HepG2 (cell line): Measurements from ENCODE around the gene ESRRG. TPM values are rescaled to one million over a fixed set of nuclear protein-coding genes. Genes with fewer than 3 reads are reported as not detected.

Experiments used
- ATAC-seq: fragments of 200-7000 bp; cut with Tn5 transposase; 3 replicates; pipeline ENCODE4 v1.9.1; 2020; ENCODE audit warnings: mild to moderate bottlenecking, moderate library complexity
- BruUV-seq: library from RNA; stranded (reverse); fragments of 400-500 nt; replicated peaks from 2 replicates; lab custom pipeline; 2021; lab: Mats Ljungman, UMichigan
- CTCF ChIA-PET: fragments of 300-600 bp; formaldehyde crosslinking; extraction: SDS; loops from one replicate; lab custom pipeline; 2021; ENCODE audit warnings: low total read pairs, inconsistent platforms, low intra/inter-chr PET ratio; lab: Yijun Ruan, JAX
- POLR2A ChIA-PET: fragments of 350-600 bp; sonication (Branson Sonifier 250); formaldehyde crosslinking; loops from one replicate; lab custom pipeline; 2020; ENCODE audit warnings: antibody characterized with exemption, inconsistent platforms; lab: Yijun Ruan, JAX
- DNase-seq: peaks from one replicate; pipeline ENCODE4 v3.0.0-alpha.2; 2015; ENCODE audit warnings: low spot score
- FAIRE-seq: peaks from 3 replicates; lab custom pipeline; 2011; peaks lifted over from hg19 to GRCh38; lab: Jason Lieb, UNC
- H2AFZ ChIP-seq: one replicate; pipeline ENCODE4 v1.6.1; 2011; ENCODE audit warnings: low read length, inconsistent platforms
- H3K27ac ChIP-seq: fragments of 300-600 bp; 3 replicates; pipeline ENCODE4 v1.8.0; 2011; ENCODE audit warnings: mixed run types, mild to moderate bottlenecking, mixed read lengths, low read length, inconsistent platforms; ENCODE audit not compliant: insufficient read depth; ENCODE audit errors: extremely low read length
- H3K27me3 ChIP-seq, 2 experiments: fragments of 200-600 bp in 1 of 2; 2 replicates in 1 of 2; 3 replicates in 1 of 2; pipeline versions ENCODE4 v1.6.0 to v1.8.0; 2011; ENCODE audit warnings: low read length in 2 of 2, mild to moderate bottlenecking in 2 of 2, moderate library complexity in 2 of 2, inconsistent platforms in 1 of 2; ENCODE audit not compliant: insufficient read depth in 2 of 2, control insufficient read depth in 1 of 2
- H3K36me3 ChIP-seq, 2 experiments: fragments of 200-600 bp in 1 of 2; replicated peaks in 1 of 2; 2 replicates in 1 of 2; 3 replicates in 1 of 2; pipeline versions ENCODE4 v1.5.1 to v1.8.0; 2011; ENCODE audit warnings: low read length in 2 of 2, inconsistent platforms in 1 of 2; ENCODE audit not compliant: insufficient read depth in 2 of 2, control insufficient read depth in 1 of 2
- H3K4me1 ChIP-seq: 2 replicates; pipeline ENCODE4 v1.5.1; 2012; ENCODE audit warnings: low read length, inconsistent platforms; ENCODE audit not compliant: insufficient read depth
- H3K4me2 ChIP-seq: 2 replicates; pipeline ENCODE4 v1.6.0; 2011; ENCODE audit warnings: low read depth, low read length, inconsistent platforms
- H3K4me3 ChIP-seq, 3 experiments: fragments of 200-600 bp in 1 of 3; sonication (generic), shearing (Covaris generic) in 1 of 3; replicated peaks in 1 of 3; 2 replicates each; pipeline ENCODE4 v1.5.1; 2011 to 2016; ENCODE audit warnings: low read length in 3 of 3, inconsistent platforms in 2 of 3, low read depth in 2 of 3, mild to moderate bottlenecking in 2 of 3, control low read depth in 1 of 3, mixed read lengths in 1 of 3; ENCODE audit not compliant: insufficient read depth in 1 of 3
- H3K79me2 ChIP-seq: one replicate; pipeline ENCODE4 v1.6.1; 2011; ENCODE audit warnings: low read length, inconsistent platforms; ENCODE audit not compliant: insufficient read depth
- H3K9ac ChIP-seq: 2 replicates; pipeline ENCODE4 v1.6.0; 2011; ENCODE audit warnings: mild to moderate bottlenecking, low read depth, low read length, inconsistent platforms; ENCODE audit not compliant: insufficient read depth
- H3K9me3 ChIP-seq: 2 replicates; pipeline ENCODE4 v1.5.1; 2012; ENCODE audit warnings: mild to moderate bottlenecking, low read length
- H4K20me1 ChIP-seq: 2 replicates; pipeline ENCODE4 v1.6.0; 2011; ENCODE audit warnings: inconsistent platforms, mild to moderate bottlenecking, low read length, moderate library complexity; ENCODE audit not compliant: insufficient read depth
- CBX2 ChIP-seq, 2 experiments: fragments of 200-600 bp in 1 of 2; sonication (generic); formaldehyde crosslinking in 1 of 2; IDR thresholded peaks; 2 replicates each; pipeline versions ENCODE4 v1.7.0 to v1.8.1; 2018 to 2022; ENCODE audit warnings: low read depth in 2 of 2, low read length in 1 of 2, mild to moderate bottlenecking in 1 of 2, missing genetic modification reagents in 1 of 2
- HDAC1 ChIP-seq: sonication (generic); formaldehyde crosslinking; IDR thresholded peaks from 2 replicates; pipeline ENCODE4 v1.5.1; 2020; ENCODE audit warnings: mild to moderate bottlenecking, missing genetic modification reagents
- MTF1 ChIP-seq: sonication (generic); formaldehyde crosslinking; IDR thresholded peaks from 2 replicates; pipeline ENCODE4 v1.5.0; 2020; ENCODE audit warnings: missing genetic modification reagents
- PTBP1 ChIP-seq: fragments of 200-400 bp; formaldehyde crosslinking; IDR thresholded peaks from 2 replicates; pipeline ENCODE4 v1.6.1; 2018; ENCODE audit warnings: low read length, low read depth; ENCODE audit not compliant: poor library complexity, severe bottlenecking
- REPIN1 ChIP-seq: sonication (generic); formaldehyde crosslinking; IDR thresholded peaks from 2 replicates; pipeline ENCODE4 v1.8.0; 2022; ENCODE audit warnings: missing genetic modification reagents, low read depth, mild to moderate bottlenecking, borderline replicate concordance
- SALL1 ChIP-seq: sonication (generic); formaldehyde crosslinking; IDR thresholded peaks from 2 replicates; pipeline ENCODE4 v1.8.0; 2022; ENCODE audit warnings: mild to moderate bottlenecking, missing genetic modification reagents
- SYNCRIP ChIP-seq: fragments of 200-400 bp; formaldehyde crosslinking; IDR thresholded peaks from 2 replicates; pipeline ENCODE4 v1.6.1; 2018; ENCODE audit warnings: mild to moderate bottlenecking, low read depth, low read length; ENCODE audit not compliant: insufficient read depth
- U2AF2 ChIP-seq: fragments of 200-400 bp; formaldehyde crosslinking; IDR thresholded peaks from 2 replicates; pipeline ENCODE4 v1.6.1; 2017; ENCODE audit warnings: low read depth, mild to moderate bottlenecking, low read length
- ZBTB7B ChIP-seq: sonication (generic); formaldehyde crosslinking; IDR thresholded peaks from 2 replicates; pipeline ENCODE4 v1.4.0; 2020; ENCODE audit warnings: missing genetic modification reagents
- ZNF326 ChIP-seq: sonication (generic); formaldehyde crosslinking; IDR thresholded peaks from 2 replicates; pipeline ENCODE4 v1.4.0; 2020; ENCODE audit warnings: missing genetic modification reagents, borderline replicate concordance
- ZNF7 ChIP-seq: IDR thresholded peaks from 2 replicates; pipeline ENCODE4 v1.6.1; 2016; ENCODE audit warnings: missing biosample characterization, missing genetic modification reagents
- WGBS: methylation state at CpG from one replicate; pipeline ENCODE4 v1.1.6; 2017; ENCODE audit warnings: low lambda C conversion rate; 5-methylcytosine and 5-hydroxymethylcytosine counted together
- in situ Hi-C: cut with HindIII; loops from 2 replicates; pipeline ENCODE4 v1.10.0; 2017; ENCODE audit warnings: low pct_unique_long_range_greater_than_20kb; ENCODE audit not compliant: extremely low pct_ligation_motif_present
- intact Hi-C: fragments of 100-400 bp; cut with micrococcal nuclease; formaldehyde crosslinking; loops from one replicate; pipeline ENCODE4 v1.10.0; 2022; ENCODE audit not compliant: unreplicated experiment
- polyA plus RNA-seq, 8 experiments: library from polyadenylated mRNA; depleted of rRNA in 3 of 8; stranded (reverse) in 7 of 8; unstranded in 1 of 8; fragments of >200 nt; fragmentation: Illumina TruSeq in 4 of 8; extraction: Trizol in 4 of 8; gene quantifications; 2 replicates each; pipeline versions ENCODE4 v1.2.1 to v1.2.3, GENCODE V29; 2011 to 2016; ENCODE audit warnings: low read depth in 4 of 8, missing spikeins in 1 of 8, mixed read lengths in 1 of 8; ENCODE audit not compliant: insufficient read depth in 1 of 8
- total RNA-seq, 5 experiments: library from RNA; depleted of rRNA; stranded (reverse); fragments of >200 nt; fragmentation: Illumina TruSeq; extraction: Trizol; gene quantifications; 2 replicates each; pipeline ENCODE4 v1.2.3, GENCODE V29; 2016; ENCODE audit warnings: low read depth in 1 of 5

ESRRG gene
- total and polyA plus RNA-seq, 2 of the 13 experiments (the other 11 are each of a cell fraction or from before 2014, with no cell fraction given): not detected

DNA sequence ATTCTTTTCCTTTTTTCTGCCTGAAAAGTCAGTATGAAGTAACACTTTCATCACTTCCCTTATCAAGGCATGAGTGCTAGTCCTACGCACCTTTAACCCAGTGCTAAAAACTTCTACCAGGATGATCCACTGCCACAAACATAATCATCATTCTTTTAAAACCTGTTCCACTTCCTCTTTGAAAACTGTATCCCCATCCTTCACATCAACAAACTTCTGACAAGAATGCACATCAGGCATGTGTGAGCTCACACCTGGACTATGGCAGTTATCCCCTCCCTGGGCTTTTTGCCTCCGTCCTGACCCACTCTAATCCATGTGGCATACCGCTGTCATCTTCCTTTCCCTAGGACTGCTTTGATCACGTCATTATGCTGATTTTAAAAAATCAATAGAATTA, 70.2 kb downstream of the ESRRG start:
- H3K27ac ChIP-seq: no peak overlapping the region
- TF ChIP-seq HDAC1: no peak
- no peak for TF ChIP-seq REPIN1 (CRISPR knock-in tag)
- TF ChIP-seq CBX2 (IDR thresholded peaks at IDR 0.05; ENCODE audit: low read depth, low read length): no peak
- no peak for TF ChIP-seq CBX2 (CRISPR knock-in tag; IDR thresholded peaks at IDR 0.05; ENCODE audit: low read depth)
- TF ChIP-seq ZNF7 (CRISPR knock-in tag): no peak
- no peak for TF ChIP-seq MTF1
- TF ChIP-seq PTBP1: no peak
- no peak for TF ChIP-seq U2AF2
- TF ChIP-seq SYNCRIP: no peak
- TF ChIP-seq ZNF326 (CRISPR knock-in tag): no peak
- no peak for TF ChIP-seq ZBTB7B
- TF ChIP-seq SALL1 (CRISPR knock-in tag): no peak
- DNase-seq (no peak), ATAC-seq (no peak), FAIRE-seq (no peak)
- H3K9me3 ChIP-seq: no peaks in the 10 kb centered on the region
- intact Hi-C loops: no loop called here
- no peaks in the 10 kb centered on the region for H4K20me1 ChIP-seq
- H3K4me1 ChIP-seq: no peaks in the 10 kb centered on the region
- no TSS peak for BruUV-seq
- ChIA-PET POLR2A (no interaction called here), CTCF (no interaction called here)
- no peak overlapping the region for H3K4me2 ChIP-seq
- in situ Hi-C loops: no loop called here
- H3K27me3 ChIP-seq: no peaks in the 10 kb centered on the region
- no peak overlapping the region for H3K4me3 ChIP-seq
- no peak overlapping the region for H3K9ac ChIP-seq
- H2AFZ ChIP-seq: no peak overlapping the region
- 3% methylated on average over 4 of the region's 4 CpGs for WGBS
- no peaks in the 10 kb centered on the region for H3K36me3 ChIP-seq
- no peaks in the 10 kb centered on the region for H3K79me2 ChIP-seq
